SK-N-MC (cell line): ENCODE results near the gene GGNBP2.

Experiments
- EZH2 ChIP-seq: fragments of 200-600 bp; sonication (generic); IDR thresholded peaks from one replicate; pipeline ENCODE4 v1.6.1; 2017; ENCODE audit warnings: antibody characterized with exemption
- FOXP2 ChIP-seq: optimal IDR thresholded peaks from 2 replicates; pipeline ENCODE3; 2011; ENCODE audit warnings: mild to moderate bottlenecking, moderate library complexity; ENCODE audit not compliant: insufficient read depth; ENCODE audit errors: extremely low read length, control extremely low read depth
- POLR2AphosphoS5 ChIP-seq: IDR thresholded peaks from 2 replicates; pipeline ENCODE4 v1.6.1; 2012; ENCODE audit warnings: mild to moderate bottlenecking, low read depth, low read length, borderline replicate concordance

GRCh38 chr17:36625188-36625587 is 80.5 kb downstream of the GGNBP2 start:
- TF ChIP-seq EZH2 (no peak), POLR2AphosphoS5 (no peak), FOXP2 (no peak)
